D721Med (cell line): ENCODE results near the gene THTPA.

ENCODE experiments used
- DNase-seq: peaks from one replicate; pipeline ENCODE4 v3.0.0; 2011; ENCODE audit warnings: low spot score; ENCODE audit not compliant: insufficient read length
- FAIRE-seq: peaks from 2 replicates; lab custom pipeline; 2011; peaks lifted over from hg19 to GRCh38; lab: Jason Lieb, UNC
- TF ChIP-seq, protein P1 (sequence below): IDR thresholded peaks from 2 replicates; pipeline ENCODE4 v1.5.1; 2012; ENCODE audit warnings: mild to moderate bottlenecking, control low read depth; ENCODE audit not compliant: insufficient read depth; ENCODE audit errors: missing control alignments

THTPA gene

DNA sequence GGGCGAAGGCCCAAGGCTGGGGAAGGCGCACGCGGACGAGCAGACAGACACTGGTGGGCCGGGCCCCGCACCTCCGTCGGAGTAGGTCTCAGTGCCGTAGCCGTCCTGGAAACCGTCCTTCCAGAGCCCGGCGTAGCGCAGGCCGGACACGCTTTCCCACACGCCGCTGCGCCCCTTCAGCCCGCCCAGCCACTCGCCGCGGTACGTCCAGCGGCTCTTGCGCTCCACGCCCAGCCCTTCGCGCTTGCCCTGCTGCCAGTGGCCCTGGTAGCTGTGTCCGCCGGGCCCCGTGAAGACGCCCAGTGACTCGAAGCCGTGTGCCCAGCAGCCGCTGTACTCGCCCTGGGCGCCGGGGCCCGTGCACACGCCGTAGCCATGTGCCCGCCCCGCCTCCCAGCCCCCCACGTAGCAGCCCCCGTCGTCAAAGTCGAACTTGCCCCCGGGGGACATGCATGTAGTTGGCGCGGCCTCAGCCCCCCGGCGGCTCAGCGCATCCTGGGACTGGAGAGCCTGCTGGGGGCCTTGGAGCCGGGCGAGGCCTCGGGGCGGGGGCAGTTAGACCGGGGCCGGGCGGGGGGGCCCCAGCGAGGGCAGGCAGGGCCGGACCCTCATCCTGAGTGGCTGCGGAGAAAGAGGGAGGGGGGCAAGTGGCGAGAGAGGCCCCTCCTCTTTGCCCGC is 21.1 kb downstream of the THTPA start:
- DNase-seq (peak; percentile 73), FAIRE-seq (no peak)
- TF ChIP-seq, protein P1, sequence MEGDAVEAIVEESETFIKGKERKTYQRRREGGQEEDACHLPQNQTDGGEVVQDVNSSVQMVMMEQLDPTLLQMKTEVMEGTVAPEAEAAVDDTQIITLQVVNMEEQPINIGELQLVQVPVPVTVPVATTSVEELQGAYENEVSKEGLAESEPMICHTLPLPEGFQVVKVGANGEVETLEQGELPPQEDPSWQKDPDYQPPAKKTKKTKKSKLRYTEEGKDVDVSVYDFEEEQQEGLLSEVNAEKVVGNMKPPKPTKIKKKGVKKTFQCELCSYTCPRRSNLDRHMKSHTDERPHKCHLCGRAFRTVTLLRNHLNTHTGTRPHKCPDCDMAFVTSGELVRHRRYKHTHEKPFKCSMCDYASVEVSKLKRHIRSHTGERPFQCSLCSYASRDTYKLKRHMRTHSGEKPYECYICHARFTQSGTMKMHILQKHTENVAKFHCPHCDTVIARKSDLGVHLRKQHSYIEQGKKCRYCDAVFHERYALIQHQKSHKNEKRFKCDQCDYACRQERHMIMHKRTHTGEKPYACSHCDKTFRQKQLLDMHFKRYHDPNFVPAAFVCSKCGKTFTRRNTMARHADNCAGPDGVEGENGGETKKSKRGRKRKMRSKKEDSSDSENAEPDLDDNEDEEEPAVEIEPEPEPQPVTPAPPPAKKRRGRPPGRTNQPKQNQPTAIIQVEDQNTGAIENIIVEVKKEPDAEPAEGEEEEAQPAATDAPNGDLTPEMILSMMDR, result no peak

DNA sequence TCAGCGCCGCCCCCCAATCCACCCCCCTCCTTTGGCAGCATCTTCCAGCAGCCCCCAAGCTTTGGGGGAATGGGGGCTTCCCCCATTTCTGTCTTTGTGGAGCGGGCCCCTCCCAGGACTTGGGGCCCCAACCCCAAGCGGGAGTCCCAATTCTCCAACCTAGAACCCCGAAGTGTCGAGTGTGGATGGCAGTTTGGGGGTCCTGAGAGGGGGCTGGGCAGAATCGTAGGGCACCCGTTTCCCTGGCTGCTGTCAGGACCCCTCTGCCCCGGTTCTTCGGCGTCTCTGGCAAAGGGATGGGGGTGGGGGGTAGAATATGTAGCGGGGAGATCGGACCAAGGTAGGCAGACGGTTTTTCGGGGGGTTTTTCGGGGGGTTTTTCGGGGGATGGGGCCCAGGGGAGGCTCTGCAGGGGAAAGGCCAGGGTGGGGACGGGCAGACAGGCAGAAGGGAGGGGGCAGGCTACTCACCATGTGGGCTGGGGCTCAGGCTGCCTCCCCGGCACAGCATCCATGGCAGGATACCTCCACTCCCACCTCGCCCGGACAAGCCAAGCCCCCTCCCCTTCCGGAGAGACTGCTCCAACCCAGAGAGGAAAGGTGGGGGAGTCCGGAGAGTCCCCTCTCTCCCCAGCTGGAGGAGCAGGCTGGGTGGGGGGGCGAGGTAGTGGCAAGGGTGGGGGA is 21.8 kb downstream of the THTPA start:
- DNase-seq, result no peak
- TF ChIP-seq, protein P1, result no peak
- FAIRE-seq, result no peak

DNA sequence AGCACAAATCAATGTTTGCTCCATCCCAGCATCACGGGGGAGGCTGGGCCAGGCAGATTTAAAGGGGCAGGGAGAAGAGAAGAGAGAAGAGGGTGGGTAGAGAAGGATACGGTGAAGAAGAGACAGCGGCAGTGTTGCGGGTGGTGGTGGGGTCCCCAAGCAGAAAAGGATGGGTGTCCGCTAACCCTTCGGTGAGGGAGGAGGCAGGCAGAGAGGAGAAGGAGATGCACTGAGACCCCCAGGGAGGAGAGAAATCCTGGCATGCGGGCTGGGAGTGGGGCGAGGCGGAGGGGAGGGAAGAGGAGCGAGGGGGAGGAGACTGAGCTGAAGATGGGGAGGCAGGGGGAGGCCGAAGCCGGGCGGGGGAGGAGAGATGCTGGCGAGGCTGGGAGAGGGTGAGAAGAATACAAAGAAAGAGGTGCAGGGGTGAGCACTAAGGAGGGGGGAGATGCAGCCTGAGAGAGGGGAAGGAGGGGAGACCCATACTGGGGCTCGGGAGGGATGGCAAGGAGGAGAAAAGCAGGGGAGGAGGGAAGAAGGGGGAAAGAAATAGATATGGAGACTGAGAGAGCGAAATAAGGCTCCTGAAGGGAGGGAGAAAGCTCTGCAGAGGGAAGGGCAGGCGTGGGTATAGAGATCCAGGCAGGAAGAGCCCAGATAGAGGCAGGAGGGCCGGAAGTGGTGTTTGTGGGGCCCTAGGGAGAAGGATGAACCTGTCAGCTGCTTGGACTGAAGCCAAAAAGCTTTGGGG is 22.7 kb downstream of the THTPA start, which contains the start of gene JPH4:
TSS of gene JPH4 (minus strand) at position 231 of the 751 bp plus-strand sequence. CDS start 1,337 bp downstream, outside the sequence.
- FAIRE-seq (no peak), DNase-seq (peak; percentile 88)
- TF ChIP-seq, protein P1, result no peak

DNA sequence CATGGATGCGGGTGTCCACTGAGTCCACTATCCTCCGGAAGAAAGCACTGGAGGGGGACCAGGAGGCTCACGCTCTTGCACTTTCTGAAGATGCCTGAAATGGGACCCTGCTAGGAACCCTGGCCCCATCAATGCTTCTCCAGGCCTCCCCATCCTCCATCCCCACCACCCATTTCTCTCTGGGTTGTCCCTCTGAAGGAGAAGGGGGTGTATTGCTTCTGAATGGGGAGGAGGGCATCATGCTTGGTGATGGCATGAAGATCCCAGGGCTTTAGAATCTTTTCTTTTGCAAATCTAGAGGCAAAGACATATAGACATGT is 23.2 kb downstream of the THTPA start:
- TF ChIP-seq, protein P1, result no peak
- DNase-seq (no peak), FAIRE-seq (no peak)

DNA sequence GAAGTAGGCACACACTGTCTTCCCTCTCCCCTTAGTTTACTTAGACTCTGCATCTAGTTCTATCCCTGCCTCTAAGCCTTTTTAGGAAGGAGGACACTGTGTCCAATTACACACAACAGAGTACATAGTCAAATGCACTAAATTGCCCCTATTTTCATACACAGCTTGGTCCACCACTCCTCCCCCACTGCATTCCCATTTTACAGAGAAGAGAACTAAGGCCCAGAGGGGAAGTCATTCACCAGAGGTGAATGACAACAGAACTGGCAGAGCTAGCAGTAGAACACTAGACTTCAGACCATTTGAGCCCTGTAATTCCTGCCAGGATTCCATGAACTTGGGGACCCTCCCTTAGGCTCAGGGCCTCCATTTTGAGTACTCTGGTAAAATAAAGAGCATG is 23.7 kb downstream of the THTPA start:
- TF ChIP-seq, protein P1, result no peak
- DNase-seq (no peak), FAIRE-seq (no peak)

DNA sequence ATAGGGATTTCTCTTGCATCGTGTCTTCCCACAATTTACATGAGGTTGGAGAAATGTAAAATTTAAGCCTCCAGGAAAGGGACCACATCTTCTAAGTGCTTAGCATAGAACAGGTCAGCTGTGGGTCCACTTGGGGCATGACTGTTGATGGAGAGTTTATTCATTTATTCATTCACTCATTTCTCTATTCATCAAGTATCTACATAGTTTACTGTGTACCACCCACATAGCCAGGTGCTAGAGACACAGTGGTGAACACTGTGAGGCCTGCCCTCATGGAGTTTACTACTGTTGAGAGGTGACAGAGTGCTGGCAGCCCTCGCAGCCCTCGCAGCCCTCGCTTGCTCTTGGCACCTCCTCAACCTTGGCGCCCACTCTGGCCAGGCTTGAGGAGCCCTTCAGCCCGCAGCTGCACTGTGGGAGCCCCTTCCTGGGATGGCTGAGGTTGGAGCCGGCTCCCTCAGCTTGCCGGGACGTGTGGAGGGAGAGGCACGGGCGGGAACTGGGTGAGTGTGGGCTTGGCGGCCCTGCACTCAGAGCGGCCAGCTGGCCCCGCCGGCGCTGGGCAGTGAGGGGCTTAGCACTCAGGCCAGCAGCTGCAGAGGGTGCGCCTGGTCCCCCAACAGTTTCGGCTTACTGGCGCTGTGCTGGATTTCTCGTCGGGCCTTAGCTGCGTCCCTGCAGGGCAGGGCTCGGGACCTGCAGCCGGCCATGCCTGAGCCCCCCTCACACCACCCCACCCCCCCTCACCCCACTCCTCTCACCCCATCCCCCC is 24.3 kb downstream of the THTPA start:
- FAIRE-seq (no peak), DNase-seq (no peak)
- TF ChIP-seq, protein P1, result no peak
